GM12873 (cell line): Measurements from ENCODE around the gene ANO2.

ENCODE experiments used
- CTCF ChIP-seq: IDR thresholded peaks from 2 replicates; pipeline ENCODE4 v1.5.1; 2012; ENCODE audit warnings: low read depth, mild to moderate bottlenecking, moderate library complexity, low read length, control low read depth; ENCODE audit not compliant: insufficient read depth; ENCODE audit errors: missing control alignments

ANO2 gene

GRCh38 chr12:5631497-5631896 lies 313.6 kb downstream of the ANO2 start:
- no peak for TF ChIP-seq CTCF

- no peak for TF ChIP-seq CTCF
Observed at GRCh38 chr12:5630726-5631125, 314.3 kb downstream of the ANO2 start.

- no peak for TF ChIP-seq CTCF
Observed at GRCh38 chr12:5628501-5628900, 316.6 kb downstream of the ANO2 start.

- TF ChIP-seq CTCF, result no peak
Observed at GRCh38 chr12:5627053-5627630, 317.9 kb downstream of the ANO2 start.

GRCh38 chr12:5626151-5626550 lies 318.9 kb downstream of the ANO2 start:
- TF ChIP-seq CTCF, result no peak

GRCh38 chr12:5624486-5625272 lies 320.4 kb downstream of the ANO2 start:
- no peak for TF ChIP-seq CTCF

GRCh38 chr12:5623411-5623810 lies 321.6 kb downstream of the ANO2 start:
- TF ChIP-seq CTCF, result no peak
